Smooth muscle cell (in vitro differentiated cells): ENCODE data around the gene ITIH3. TPM values are rescaled to one million over a fixed set of nuclear protein-coding genes. Genes with fewer than 3 reads are reported as not detected.

ENCODE experiments used
- DNase-seq: peaks from one replicate; lab custom pipeline; 2025; ENCODE audit not compliant: unreplicated experiment; lab: John Stamatoyannopoulos, UW
- H2AFZ ChIP-seq: fragments of 200-600 bp; sonication (generic); 2 replicates; pipeline ENCODE4 v1.6.0; 2016; ENCODE audit warnings: antibody characterized with exemption, low read depth, mild to moderate bottlenecking
- H3F3A ChIP-seq: fragments of 200-600 bp; sonication (generic); 2 replicates; pipeline ENCODE4 v1.6.0; 2017; ENCODE audit warnings: antibody characterized with exemption, low read depth
- H3K27ac ChIP-seq: fragments of 200-600 bp; sonication (generic); 2 replicates; pipeline ENCODE4 v1.5.1; 2016; ENCODE audit warnings: low read depth, mild to moderate bottlenecking
- H3K27me3 ChIP-seq: fragments of 200-600 bp; sonication (generic); 2 replicates; pipeline ENCODE4 v1.6.1; 2016; ENCODE audit warnings: low read depth, mild to moderate bottlenecking
- H3K36me3 ChIP-seq: fragments of 200-600 bp; sonication (generic); 2 replicates; pipeline ENCODE4 v1.5.1; 2016; ENCODE audit warnings: low read depth
- H3K4me1 ChIP-seq: fragments of 200-600 bp; sonication (generic); 2 replicates; pipeline ENCODE4 v1.5.1; 2016; ENCODE audit warnings: low read depth
- H3K4me2 ChIP-seq: fragments of 200-600 bp; sonication (generic); 2 replicates; pipeline ENCODE4 v1.6.0; 2016; ENCODE audit warnings: mild to moderate bottlenecking
- H3K4me3 ChIP-seq: fragments of 200-600 bp; sonication (generic); 2 replicates; pipeline ENCODE4 v1.5.1; 2016; ENCODE audit warnings: mild to moderate bottlenecking
- H3K79me2 ChIP-seq: fragments of 200-600 bp; sonication (generic); 2 replicates; pipeline ENCODE4 v1.6.0; 2016; ENCODE audit warnings: low read depth, mild to moderate bottlenecking
- H3K9ac ChIP-seq: fragments of 200-600 bp; sonication (generic); 2 replicates; pipeline ENCODE4 v1.6.0; 2016; ENCODE audit warnings: low read depth
- H3K9me3 ChIP-seq: fragments of 200-600 bp; sonication (generic); replicated peaks from 2 replicates; pipeline ENCODE4 v1.5.1; 2016; ENCODE audit warnings: low read depth
- H4K20me1 ChIP-seq: fragments of 200-600 bp; sonication (generic); 2 replicates; pipeline ENCODE4 v1.6.0; 2016; ENCODE audit warnings: low read depth
- WGBS: methylation state at CpG from one replicate; pipeline ENCODE4 v1.1.7; 2016; ENCODE audit warnings: low lambda C conversion rate; 5-methylcytosine and 5-hydroxymethylcytosine counted together
- polyA plus RNA-seq: library from polyadenylated mRNA; unstranded; fragments of >200 nt; fragmentation: Nextera tagmentation; extraction: Ambion mirVana; gene quantifications from 2 replicates; pipeline ENCODE4 v1.2.1, GENCODE V29; 2016
- total RNA-seq: library from RNA; depleted of rRNA; stranded (reverse); fragments of >200 nt; gene quantifications from 2 replicates; pipeline ENCODE4 v1.2.3, GENCODE V29; 2014
- TF ChIP-seq, protein P1 (sequence below): fragments of 200-600 bp; sonication (generic); IDR thresholded peaks from 2 replicates; pipeline ENCODE4 v1.5.1; 2017; ENCODE audit warnings: borderline replicate concordance, mild to moderate bottlenecking, antibody characterized with exemption; ENCODE audit not compliant: insufficient read depth, poor library complexity, severe bottlenecking

ITIH3 gene
- total and polyA plus RNA-seq, 2 experiments from 2014 or later = not detected

DNA sequence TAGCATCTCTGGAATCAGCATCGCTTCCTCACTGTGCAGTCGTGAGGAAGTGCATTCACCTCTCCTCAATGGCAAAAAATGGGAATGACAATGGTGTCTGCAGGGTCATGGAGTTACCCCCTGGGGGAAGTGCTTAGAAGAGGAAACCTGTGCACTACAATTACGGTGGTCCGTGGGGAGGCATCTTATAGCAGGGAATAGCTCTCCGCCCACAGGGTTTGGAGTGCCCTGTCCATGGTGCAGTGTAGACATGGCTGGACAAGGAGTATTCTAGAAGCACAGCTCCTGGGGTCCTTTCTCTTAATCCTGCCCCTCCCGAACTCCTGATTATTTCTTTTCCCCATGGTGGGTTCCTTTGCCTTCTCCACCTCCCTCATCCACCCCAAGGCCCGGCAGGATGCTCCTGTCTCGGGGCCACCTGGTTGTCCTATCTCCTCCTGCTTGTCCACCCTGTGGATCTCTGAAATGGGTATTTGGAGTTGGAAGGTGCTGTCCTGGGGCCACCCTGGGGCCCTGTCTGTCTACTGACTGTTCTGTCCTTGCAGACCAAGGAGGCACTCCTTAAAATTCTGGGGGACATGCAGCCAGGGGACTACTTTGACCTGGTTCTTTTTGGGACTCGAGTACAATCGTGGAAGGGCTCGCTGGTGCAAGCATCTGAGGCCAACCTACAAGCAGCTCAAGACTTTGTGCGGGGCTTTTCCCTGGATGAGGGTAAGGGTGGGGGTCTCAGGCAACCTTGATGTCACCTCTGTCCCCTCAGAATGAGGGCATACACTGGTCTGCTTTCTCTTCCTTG, 12.0 kb upstream of the ITIH3 start:
- Histone ChIP-seq H3K9me3 (no peaks in the 10 kb centered on the region), H4K20me1 (no peaks in the 10 kb centered on the region), H3K36me3 (no peaks in the 10 kb centered on the region), H3K27me3 (peaks cover 28% of the 10 kb centered on the region), H3K9ac (no peak overlapping the region), H3K4me1 (no peaks in the 10 kb centered on the region), H3K4me2 (no peak overlapping the region), H3K79me2 (no peaks in the 10 kb centered on the region), H3F3A (no peaks in the 10 kb centered on the region), H3K27ac (no peak overlapping the region), H2AFZ (no peak overlapping the region), H3K4me3 (no peak overlapping the region)
- TF ChIP-seq, protein P1, sequence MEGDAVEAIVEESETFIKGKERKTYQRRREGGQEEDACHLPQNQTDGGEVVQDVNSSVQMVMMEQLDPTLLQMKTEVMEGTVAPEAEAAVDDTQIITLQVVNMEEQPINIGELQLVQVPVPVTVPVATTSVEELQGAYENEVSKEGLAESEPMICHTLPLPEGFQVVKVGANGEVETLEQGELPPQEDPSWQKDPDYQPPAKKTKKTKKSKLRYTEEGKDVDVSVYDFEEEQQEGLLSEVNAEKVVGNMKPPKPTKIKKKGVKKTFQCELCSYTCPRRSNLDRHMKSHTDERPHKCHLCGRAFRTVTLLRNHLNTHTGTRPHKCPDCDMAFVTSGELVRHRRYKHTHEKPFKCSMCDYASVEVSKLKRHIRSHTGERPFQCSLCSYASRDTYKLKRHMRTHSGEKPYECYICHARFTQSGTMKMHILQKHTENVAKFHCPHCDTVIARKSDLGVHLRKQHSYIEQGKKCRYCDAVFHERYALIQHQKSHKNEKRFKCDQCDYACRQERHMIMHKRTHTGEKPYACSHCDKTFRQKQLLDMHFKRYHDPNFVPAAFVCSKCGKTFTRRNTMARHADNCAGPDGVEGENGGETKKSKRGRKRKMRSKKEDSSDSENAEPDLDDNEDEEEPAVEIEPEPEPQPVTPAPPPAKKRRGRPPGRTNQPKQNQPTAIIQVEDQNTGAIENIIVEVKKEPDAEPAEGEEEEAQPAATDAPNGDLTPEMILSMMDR = no peak
- 75% methylated on average over 12 of the region's 12 CpGs for WGBS
- DNase-seq = no peak

DNA sequence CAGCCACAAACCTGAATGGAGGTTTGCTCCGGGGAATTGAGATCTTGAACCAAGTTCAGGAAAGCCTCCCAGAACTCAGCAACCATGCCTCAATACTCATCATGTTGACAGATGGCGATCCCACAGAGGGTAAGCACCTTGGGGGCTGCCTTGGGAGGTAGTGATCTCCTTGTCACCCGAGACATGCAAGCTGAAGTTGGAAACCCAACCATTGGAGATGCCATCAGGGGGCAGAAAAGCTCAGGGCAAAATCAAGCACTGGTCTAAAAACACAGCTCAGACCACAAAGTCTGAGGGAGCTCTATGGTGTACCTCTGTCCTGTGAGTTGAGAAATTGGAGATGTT, 11.4 kb upstream of the ITIH3 start:
- Histone ChIP-seq H3K4me3 (no peak overlapping the region), H3K4me1 (no peaks in the 10 kb centered on the region), H3K9ac (no peak overlapping the region), H3K36me3 (no peaks in the 10 kb centered on the region), H3K79me2 (no peaks in the 10 kb centered on the region), H3K27me3 (peaks cover 28% of the 10 kb centered on the region), H4K20me1 (no peaks in the 10 kb centered on the region), H2AFZ (no peak overlapping the region), H3K27ac (no peak overlapping the region), H3K4me2 (no peak overlapping the region), H3F3A (no peaks in the 10 kb centered on the region), H3K9me3 (no peaks in the 10 kb centered on the region)
- DNase-seq = no peak
- 92% methylated on average over 3 of the region's 3 CpGs for WGBS
- TF ChIP-seq, protein P1 = no peak

DNA sequence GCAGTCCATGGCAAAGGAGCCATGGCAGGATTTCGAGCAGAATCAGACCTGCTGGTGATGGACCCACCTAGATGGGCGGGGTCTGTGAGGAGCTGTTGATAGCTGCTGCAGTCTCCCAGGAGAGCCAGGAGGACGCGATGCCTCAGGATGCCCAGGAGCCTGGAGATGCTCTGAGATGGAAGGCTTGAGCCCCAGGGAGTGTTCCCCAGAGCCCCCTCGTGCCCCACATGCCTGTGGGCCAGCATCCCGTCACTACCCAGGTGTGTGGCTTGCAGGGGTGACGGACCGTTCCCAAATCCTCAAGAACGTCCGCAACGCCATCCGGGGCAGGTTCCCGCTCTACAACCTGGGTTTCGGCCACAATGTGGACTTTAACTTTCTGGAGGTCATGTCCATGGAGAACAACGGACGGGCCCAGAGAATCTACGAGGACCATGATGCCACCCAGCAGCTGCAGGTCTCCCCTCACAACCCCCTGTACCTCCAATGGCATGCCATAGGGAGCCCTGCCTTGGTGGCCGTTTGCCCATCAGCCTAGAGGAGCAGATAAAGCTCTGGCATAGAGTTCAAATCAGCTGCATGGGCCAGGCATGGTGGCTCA, 10.5 kb upstream of the ITIH3 start:
- no peak for DNase-seq

More for the DNA sequence above, 10.5 kb upstream of the ITIH3 start:
- H3K27ac ChIP-seq = no peak overlapping the region
- TF ChIP-seq, protein P1 = no peak
- H2AFZ ChIP-seq = no peak overlapping the region
- WGBS = 83% methylated on average over 18 of the region's 18 CpGs
- H3K4me1 ChIP-seq = no peaks in the 10 kb centered on the region
- H3K79me2 ChIP-seq = no peaks in the 10 kb centered on the region
- H3F3A ChIP-seq = no peaks in the 10 kb centered on the region
- no peaks in the 10 kb centered on the region for H3K36me3 ChIP-seq
- no peak overlapping the region for H3K9ac ChIP-seq
- H3K9me3 ChIP-seq = no peaks in the 10 kb centered on the region
- no peak overlapping the region for H3K4me3 ChIP-seq
- peaks cover 28% of the 10 kb centered on the region for H3K27me3 ChIP-seq
- H3K4me2 ChIP-seq = no peak overlapping the region
- H4K20me1 ChIP-seq = no peaks in the 10 kb centered on the region
